H1 (cell line): ENCODE results near the gene EIF2A. TPM values are rescaled to one million over a fixed set of nuclear protein-coding genes. Genes with fewer than 3 reads are reported as not detected.
"Not testable (repeated sequence)": the region's sequence is repeated elsewhere in the genome, so short reads cannot be mapped to it uniquely, and the experiment has no call there.

Experiments used
- CTCF ChIA-PET: fragments of 300-600 bp; sonication (Branson Sonifier 250); formaldehyde crosslinking; loops from one replicate; lab custom pipeline; 2021; ENCODE audit not compliant: partially characterized antibody; lab: Charles Lee
- POLR2A ChIA-PET: fragments of 300-600 bp; sonication (Branson Sonifier 250); formaldehyde crosslinking; loops from one replicate; lab custom pipeline; 2021; ENCODE audit warnings: inconsistent platforms; ENCODE audit not compliant: partially characterized antibody; lab: Charles Lee
- DNase-seq, 2 experiments: peaks; one replicate each; pipeline versions ENCODE4 v3.0.0 to v3.0.0-alpha.2; 2010 to 2022; ENCODE audit warnings: low spot score in 2 of 2, low read depth in 1 of 2, mixed read lengths in 1 of 2
- FAIRE-seq: peaks from 2 replicates; lab custom pipeline; 2011; peaks lifted over from hg19 to GRCh38; lab: Jason Lieb, UNC
- H2AFZ ChIP-seq: 2 replicates; pipeline ENCODE4 v1.8.1; 2012; ENCODE audit warnings: low read length, inconsistent platforms
- H2AK5ac ChIP-seq: 2 replicates; pipeline ENCODE4 v1.6.1; 2013; ENCODE audit warnings: low read depth, low read length
- H2BK120ac ChIP-seq: replicated peaks from 2 replicates; pipeline ENCODE3; 2013; ENCODE audit warnings: low read depth, low read length, inconsistent platforms
- H2BK12ac ChIP-seq: 2 replicates; pipeline ENCODE4 v1.6.1; 2013; ENCODE audit warnings: low read depth, low read length
- H2BK15ac ChIP-seq: 2 replicates; pipeline ENCODE4 v1.6.1; 2013; ENCODE audit warnings: low read length
- H2BK20ac ChIP-seq: 2 replicates; pipeline ENCODE4 v1.6.1; 2013; ENCODE audit warnings: low read length
- H2BK5ac ChIP-seq: 2 replicates; pipeline ENCODE4 v1.6.1; 2013; ENCODE audit warnings: low read depth, low read length
- H3K14ac ChIP-seq: 2 replicates; pipeline ENCODE4 v1.6.1; 2013; ENCODE audit warnings: inconsistent platforms; ENCODE audit not compliant: insufficient read length
- H3K18ac ChIP-seq: 2 replicates; pipeline ENCODE4 v1.6.1; 2013; ENCODE audit warnings: low read length; ENCODE audit errors: extremely low read depth
- H3K23ac ChIP-seq: 2 replicates; pipeline ENCODE4 v1.6.1; 2013; ENCODE audit warnings: inconsistent platforms; ENCODE audit not compliant: insufficient read length
- H3K23me2 ChIP-seq: 2 replicates; pipeline ENCODE4 v1.6.1; 2013; ENCODE audit warnings: low read depth, low read length
- H3K27ac ChIP-seq: 2 replicates; pipeline ENCODE4 v1.6.1; 2011; ENCODE audit warnings: low read depth, low read length, inconsistent platforms
- H3K27me3 ChIP-seq, 4 experiments: replicated peaks in 1 of 4; 1 replicate in 1 of 4; 2 replicates in 3 of 4; pipeline versions ENCODE4 v1.6.1 to v1.8.1; 2011 to 2013; ENCODE audit warnings: low read length in 3 of 4, mild to moderate bottlenecking in 3 of 4, inconsistent platforms in 2 of 4, mixed read lengths in 2 of 4, moderate library complexity in 1 of 4; ENCODE audit not compliant: control insufficient read depth in 3 of 4, insufficient read depth in 3 of 4; ENCODE audit errors: extremely low read depth in 1 of 4
- H3K36me3 ChIP-seq, 4 experiments: 2 replicates each; pipeline versions ENCODE4 v1.6.1 to v1.8.1; 2011 to 2013; ENCODE audit warnings: mild to moderate bottlenecking in 4 of 4, low read length in 3 of 4, moderate library complexity in 2 of 4, control low read depth in 1 of 4, inconsistent platforms in 1 of 4; ENCODE audit not compliant: insufficient read depth in 4 of 4, control insufficient read depth in 2 of 4
- H3K4ac ChIP-seq: replicated peaks from 2 replicates; pipeline ENCODE3; 2013; ENCODE audit warnings: low read length, low read depth, mixed read lengths, inconsistent platforms; ENCODE audit not compliant: insufficient read length
- H3K4me1 ChIP-seq, 4 experiments: replicated peaks in 1 of 4; 1 replicate in 1 of 4; 2 replicates in 3 of 4; pipeline versions ENCODE4 v1.6.1 to v1.8.1; 2011 to 2013; ENCODE audit warnings: low read length in 3 of 4, inconsistent platforms in 2 of 4, mixed read lengths in 1 of 4; ENCODE audit not compliant: insufficient read depth in 4 of 4, control insufficient read depth in 3 of 4
- H3K4me2 ChIP-seq, 2 experiments: 2 replicates each; pipeline versions ENCODE4 v1.6.1 to v1.8.1; 2011 to 2013; ENCODE audit warnings: low read depth in 2 of 2, low read length in 2 of 2, control low read depth in 1 of 2, inconsistent platforms in 1 of 2, mild to moderate bottlenecking in 1 of 2; ENCODE audit not compliant: insufficient read depth in 1 of 2
- H3K4me3 ChIP-seq, 4 experiments: fragments of 200-600, 300-600 bp in 1 of 4; sonication (generic), shearing (Covaris generic), sonication (Bioruptor Twin) in 1 of 4; 2 replicates each; pipeline versions ENCODE4 v1.5.1 to v1.8.1; 2011 to 2016; ENCODE audit warnings: low read length in 4 of 4, low read depth in 3 of 4, control low read depth in 2 of 4, inconsistent platforms in 2 of 4, mild to moderate bottlenecking in 2 of 4, mixed read lengths in 1 of 4, moderate library complexity in 1 of 4; ENCODE audit not compliant: insufficient read depth in 2 of 4; ENCODE audit errors: extremely low read depth in 1 of 4
- H3K56ac ChIP-seq: replicated peaks from 2 replicates; pipeline ENCODE3; 2013; ENCODE audit warnings: low read depth, mild to moderate bottlenecking, mixed read lengths, low read length, inconsistent platforms; ENCODE audit not compliant: insufficient read length
- H3K79me1 ChIP-seq: 2 replicates; pipeline ENCODE4 v1.6.1; 2013; ENCODE audit warnings: low read depth, low read length, control low read depth
- H3K79me2 ChIP-seq, 2 experiments: 2 replicates each; pipeline versions ENCODE4 v1.6.1 to v1.8.1; 2012 to 2013; ENCODE audit warnings: low read length in 2 of 2, mild to moderate bottlenecking in 2 of 2, inconsistent platforms in 1 of 2; ENCODE audit not compliant: insufficient read depth in 2 of 2, control insufficient read depth in 1 of 2
- H3K9ac ChIP-seq, 4 experiments: replicated peaks in 1 of 4; 1 replicate in 1 of 4; 2 replicates in 3 of 4; pipeline versions ENCODE4 v1.6.1 to v1.8.1; 2011 to 2013; ENCODE audit warnings: low read depth in 3 of 4, low read length in 3 of 4, control low read depth in 2 of 4, mild to moderate bottlenecking in 2 of 4, moderate library complexity in 2 of 4, inconsistent platforms in 1 of 4; ENCODE audit errors: extremely low read depth in 1 of 4
- H3K9me3 ChIP-seq, 2 experiments: 2 replicates each; pipeline versions ENCODE4 v1.6.1 to v1.8.1; 2012 to 2013; ENCODE audit warnings: mild to moderate bottlenecking in 2 of 2, moderate library complexity in 2 of 2, control low read depth in 1 of 2, inconsistent platforms in 1 of 2, low read depth in 1 of 2, low read length in 1 of 2, mixed read lengths in 1 of 2; ENCODE audit not compliant: insufficient read depth in 2 of 2
- H4K20me1 ChIP-seq, 2 experiments: replicated peaks in 1 of 2; 2 replicates each; pipeline versions ENCODE3 to v1.8.1; 2011 to 2013; ENCODE audit warnings: inconsistent platforms in 2 of 2, low read length in 2 of 2, mild to moderate bottlenecking in 1 of 2; ENCODE audit not compliant: insufficient read depth in 2 of 2, control insufficient read depth in 1 of 2
- H4K5ac ChIP-seq: 2 replicates; pipeline ENCODE4 v1.6.1; 2013; ENCODE audit warnings: low read length, low read depth, mixed read lengths, inconsistent platforms; ENCODE audit not compliant: insufficient read length
- H4K8ac ChIP-seq: 2 replicates; pipeline ENCODE4 v1.8.0; 2013; ENCODE audit warnings: mild to moderate bottlenecking, moderate library complexity, low read length, inconsistent platforms; ENCODE audit not compliant: insufficient read depth; ENCODE audit errors: extremely low read depth
- H4K91ac ChIP-seq: replicated peaks from 2 replicates; pipeline ENCODE3; 2013; ENCODE audit warnings: low read length, mixed read lengths, inconsistent platforms; ENCODE audit not compliant: insufficient read length
- WGBS, 2 experiments: shearing (Covaris generic) in 1 of 2; methylation state at CpG; one replicate each; pipeline versions ENCODE4 v1.1.6 to v1.1.7; 2013 to 2015; ENCODE audit warnings: low lambda C conversion rate in 2 of 2, mixed read lengths in 2 of 2, inconsistent platforms in 1 of 2, low coverage in 1 of 2, missing lambda C conversion rate in 1 of 2; ENCODE audit not compliant: insufficient replicate concordance in 2 of 2, insufficient coverage in 1 of 2, insufficient read length in 1 of 2; ENCODE audit errors: extremely low coverage in 1 of 2, missing lambda C conversion rate in 1 of 2; 5-methylcytosine and 5-hydroxymethylcytosine counted together
- polyA plus RNA-seq, 7 experiments: library from polyadenylated mRNA; depleted of rRNA in 3 of 7; stranded (reverse) in 5 of 7; unstranded in 2 of 7; fragments of >200 nt in 5 of 7; fragments of 200-250 nt in 2 of 7; gene quantifications; 1 replicate in 5 of 7; 2 replicates in 1 of 7; 4 replicates in 1 of 7; pipeline versions ENCODE4 v1.2.1 to v1.2.3, GENCODE V29; 2011 to 2013; ENCODE audit warnings: missing spikeins in 2 of 7, mixed read lengths in 2 of 7
- total RNA-seq: library from RNA; stranded (reverse); fragmentation: NEBNext Ultra II Directional; extraction: Animal tissue kit (Norgen Biotek cat#: 25700); gene quantifications from 2 replicates; pipeline ENCODE4 v1.2.1, GENCODE V29; 2021

EIF2A gene
- total and polyA plus RNA-seq, 2 of the 8 experiments (the other 6 are each of a cell fraction or from before 2014, with no cell fraction given), result 59.3 to 91.6 TPM

GRCh38 chr3:150500960-150501359, 45.6 kb upstream of the EIF2A start:
- FAIRE-seq, H3K14ac ChIP-seq, H3K9ac ChIP-seq, H3K56ac ChIP-seq, H2BK120ac ChIP-seq, POLR2A ChIA-PET, H4K5ac ChIP-seq, H3K79me2 ChIP-seq, H3K4me3 ChIP-seq, H2AK5ac ChIP-seq, H3K27me3 ChIP-seq, H3K4me1 ChIP-seq, H3K4ac ChIP-seq, H3K36me3 ChIP-seq, H2BK15ac ChIP-seq, H4K20me1 ChIP-seq, H2AFZ ChIP-seq, H2BK12ac ChIP-seq, H2BK5ac ChIP-seq, DNase-seq, H3K27ac ChIP-seq, H3K18ac ChIP-seq, H3K4me2 ChIP-seq, H4K8ac ChIP-seq, H3K23ac ChIP-seq, H4K91ac ChIP-seq, H3K79me1 ChIP-seq, H2BK20ac ChIP-seq, H3K23me2 ChIP-seq: not testable (repeated sequence)
- peaks cover 11 to 12% of the 10 kb centered on the region in 2 experiments for H3K9me3 ChIP-seq
- WGBS, 2 experiments, result 88% methylated on average over 1 of the region's 1 CpG; no CpG with 5 or more reads in 1 of the 2 experiments
- CTCF ChIA-PET, result interaction anchor here (0.8 to 1.9 kb wide), 4 partner anchors 12 to 1996 kb away, joined by 3 to 9 read pairs (median 4); no protein-coding TSS in a partner anchor
